COLO668 (cell line): ENCODE results near the gene SWAP70.
"Not testable (repeated sequence)": the region's sequence is repeated elsewhere in the genome, so short reads cannot be mapped to it uniquely, and the experiment has no call there.

Source experiments
- DNase-seq: peaks from one replicate; lab custom pipeline; 2025; ENCODE audit not compliant: unreplicated experiment; lab: John Stamatoyannopoulos, UW

The SWAP70 gene

GRCh38 chr11:9719566-9720289 lies 55.9 kb downstream of the SWAP70 start:
- no peak for DNase-seq

- DNase-seq, result no peak
Observed at GRCh38 chr11:9720290-9720630, 56.4 kb downstream of the SWAP70 start.

- no peak for DNase-seq
Observed at GRCh38 chr11:9722023-9722422, 58.1 kb downstream of the SWAP70 start.

GRCh38 chr11:9722893-9723292 lies 59.0 kb downstream of the SWAP70 start:
- DNase-seq, result no peak

GRCh38 chr11:9726321-9727022 lies 62.6 kb downstream of the SWAP70 start:
- no peak for DNase-seq

- no peak for DNase-seq
Observed at GRCh38 chr11:9728058-9728457, 64.2 kb downstream of the SWAP70 start.

GRCh38 chr11:9731256-9731655 lies 67.4 kb downstream of the SWAP70 start:
- no peak for DNase-seq

GRCh38 chr11:9732453-9732852 lies 68.6 kb downstream of the SWAP70 start:
- DNase-seq, result no peak

GRCh38 chr11:9733212-9733611 lies 69.3 kb downstream of the SWAP70 start:
- no peak for DNase-seq

- no peak for DNase-seq
Observed at GRCh38 chr11:9735236-9735635, 71.4 kb downstream of the SWAP70 start.

- no peak for DNase-seq
Observed at GRCh38 chr11:9735919-9736318, 72.0 kb downstream of the SWAP70 start.

GRCh38 chr11:9736365-9736764 lies 72.5 kb downstream of the SWAP70 start:
- DNase-seq, result no peak

GRCh38 chr11:9738116-9738515 lies 74.2 kb downstream of the SWAP70 start:
- no peak for DNase-seq

- no peak for DNase-seq
Observed at GRCh38 chr11:9738707-9739106, 74.8 kb downstream of the SWAP70 start.

GRCh38 chr11:9739123-9739900 lies 75.4 kb downstream of the SWAP70 start:
- no peak for DNase-seq

GRCh38 chr11:9740202-9740883 lies 76.5 kb downstream of the SWAP70 start:
- DNase-seq, result no peak

- no peak for DNase-seq
Observed at GRCh38 chr11:9741260-9741659, 77.4 kb downstream of the SWAP70 start.

GRCh38 chr11:9743512-9743911 lies 79.6 kb downstream of the SWAP70 start:
- DNase-seq, result not testable (repeated sequence)

- DNase-seq, result no peak
Observed at GRCh38 chr11:9745411-9746211, 81.7 kb downstream of the SWAP70 start.

- no peak for DNase-seq
Observed at GRCh38 chr11:9747229-9747628, 83.4 kb downstream of the SWAP70 start.

GRCh38 chr11:9747828-9748227 lies 84.0 kb downstream of the SWAP70 start:
- no peak for DNase-seq
